ENCODE data around the gene PRKAA1.

Gene PRKAA1

GRCh38 chr5:40844565-40844964 lies 46.4 kb upstream of the PRKAA1 start:
- Histone ChIP-seq H3K27me3 (ENCODE audit: insufficient read depth, poor library complexity, severe bottlenecking) (no peaks in the 10 kb centered on the region), H3K4me3 (replicated peaks; ENCODE audit: insufficient read depth, low read length) (no peak overlapping the region), H3K27ac (replicated peaks) (no peak overlapping the region)
- no peak for DNase-seq (ENCODE audit: low read depth in 1 of 2, low spot score in 1 of 2)
- TF ChIP-seq REST (IDR thresholded peaks at IDR 0.05; ENCODE audit: insufficient replicate concordance, low read depth) (no peak), CTCF (IDR thresholded peaks at IDR 0.05; ENCODE audit: insufficient read depth, low read length) (no peak), GABPA (IDR thresholded peaks at IDR 0.05; ENCODE audit: low read depth) (no peak), POLR2AphosphoS5 (IDR thresholded peaks at IDR 0.05; ENCODE audit: low read depth) (no peak), SPI1 (IDR thresholded peaks at IDR 0.05; ENCODE audit: borderline replicate concordance, low read depth) (no peak)

- Histone ChIP-seq H3K27ac (replicated peaks) (no peak overlapping the region), H3K4me3 (replicated peaks; ENCODE audit: insufficient read depth, low read length) (peak overlapping the region; percentile 47), H3K27me3 (ENCODE audit: insufficient read depth, poor library complexity, severe bottlenecking) (no peaks in the 10 kb centered on the region)
- TF ChIP-seq REST (IDR thresholded peaks at IDR 0.05; ENCODE audit: insufficient replicate concordance, low read depth) = no peak
- TF ChIP-seq CTCF (IDR thresholded peaks at IDR 0.05; ENCODE audit: insufficient read depth, low read length) = no peak
- no peak for DNase-seq (ENCODE audit: low read depth in 1 of 2, low spot score in 1 of 2)
These were observed 44.2 kb upstream of the PRKAA1 start for GRCh38 chr5:40842351-40842750.

GRCh38 chr5:40841068-40841805 lies 43.1 kb upstream of the PRKAA1 start, which contains the start of gene CARD6:
Gene CARD6, plus strand, starts transcription at chr5:40841367. Its CDS starts 16 bp downstream, at chr5:40841383.
- DNase-seq (ENCODE audit: low read depth in 1 of 2, low spot score in 1 of 2) = peak; percentile 46 to 48
- Histone ChIP-seq H3K27me3 (ENCODE audit: insufficient read depth, poor library complexity, severe bottlenecking) (no peaks in the 10 kb centered on the region), H3K4me3 (replicated peaks; ENCODE audit: insufficient read depth, low read length) (peak within 1 kb of the TSS; percentile 47), H3K27ac (replicated peaks) (peak within 1 kb of the TSS; percentile 93)
- TF ChIP-seq REST (IDR thresholded peaks at IDR 0.05; ENCODE audit: insufficient replicate concordance, low read depth) (peak; percentile 49), SPI1 (IDR thresholded peaks at IDR 0.05; ENCODE audit: borderline replicate concordance, low read depth) (no peak)
